A549 (cell line): ENCODE measurements around the gene RGL1. TPM values are rescaled to one million over a fixed set of nuclear protein-coding genes. Genes with fewer than 3 reads are reported as not detected.

Experiments used
- ATAC-seq, 2 experiments: fragments of 200-7000 bp in 1 of 2; fragments of >200 bp in 1 of 2; cut with Nextera tagmentation in 1 of 2; cut with Tn5 transposase in 1 of 2; 3 replicates each; pipeline versions ENCODE4 v1.8.0 to v1.9.1; 2018 to 2020; ENCODE audit warnings: mild to moderate bottlenecking in 1 of 2, moderate library complexity in 1 of 2
- CTCF ChIA-PET: fragments of 300-600 bp; sonication (Branson Sonifier 250); formaldehyde crosslinking; extraction: SDS; loops from one replicate; lab custom pipeline; 2021; ENCODE audit warnings: antibody characterized with exemption, inconsistent platforms; lab: Yijun Ruan, JAX
- POLR2A ChIA-PET: fragments of 350-600 bp; formaldehyde crosslinking; extraction: SDS; loops from one replicate; lab custom pipeline; 2021; ENCODE audit warnings: antibody characterized with exemption, inconsistent platforms; lab: Yijun Ruan, JAX
- DNase-seq, 2 experiments: peaks; one replicate each; pipeline versions ENCODE4 v3.0.0 to v3.0.0-alpha.2; 2011 to 2016; ENCODE audit warnings: low read depth in 1 of 2, low spot score in 1 of 2
- FAIRE-seq: peaks from 2 replicates; lab custom pipeline; 2011; peaks lifted over from hg19 to GRCh38; lab: Jason Lieb, UNC
- H3K27ac ChIP-seq, 2 experiments: fragments of >200 bp; sonication (Bioruptor Twin); formaldehyde crosslinking; 3 replicates each; pipeline ENCODE4 v1.5.1; 2016 to 2017
- H3K4me1 ChIP-seq: fragments of >200 bp; sonication (Bioruptor Twin); formaldehyde crosslinking; 3 replicates; pipeline ENCODE4 v1.6.1; 2016
- H3K4me2 ChIP-seq: fragments of >200 bp; sonication (Bioruptor Twin); formaldehyde crosslinking; 3 replicates; pipeline ENCODE4 v1.6.1; 2016
- H3K4me3 ChIP-seq: fragments of >200 bp; sonication (Bioruptor Twin); formaldehyde crosslinking; 3 replicates; pipeline ENCODE4 v1.5.1; 2016
- H3K9me3 ChIP-seq: fragments of >200 bp; sonication (Bioruptor Twin); formaldehyde crosslinking; 3 replicates; pipeline ENCODE4 v1.6.1; 2016
- CBX8 ChIP-seq: fragments of 200-600 bp; sonication (generic); IDR thresholded peaks from 2 replicates; pipeline ENCODE4 v1.6.1; 2016
- CHD2 ChIP-seq: fragments of 150-350 bp; IDR thresholded peaks from 2 replicates; pipeline ENCODE4 v1.6.1; 2014; ENCODE audit warnings: low read length; ENCODE audit not compliant: partially characterized antibody
- FOSB ChIP-seq: fragments of 250-450 bp; sonication (Bioruptor Pico); IDR thresholded peaks from 2 replicates; pipeline ENCODE4 v1.5.0; 2020; ENCODE audit warnings: mild to moderate bottlenecking, moderate library complexity
- FOXS1 ChIP-seq: fragments of 250-450 bp; sonication (Bioruptor Pico); IDR thresholded peaks from 2 replicates; pipeline ENCODE4 v1.5.0; 2020; ENCODE audit warnings: mild to moderate bottlenecking, moderate library complexity
- HDAC2 ChIP-seq: fragments of 200-600 bp; sonication (generic); IDR thresholded peaks from 2 replicates; pipeline ENCODE4 v1.6.1; 2016
- HOXB5 ChIP-seq: fragments of 250-450 bp; sonication (Bioruptor Pico); IDR thresholded peaks from 2 replicates; pipeline ENCODE4 v1.5.0; 2020; ENCODE audit warnings: mild to moderate bottlenecking, moderate library complexity
- MAFK ChIP-seq: fragments of 450-650 bp; IDR thresholded peaks from 2 replicates; pipeline ENCODE4 v1.6.1; 2014; ENCODE audit not compliant: partially characterized antibody
- NPAS2 ChIP-seq: fragments of 250-450 bp; sonication (Bioruptor Pico); IDR thresholded peaks from 2 replicates; pipeline ENCODE4 v1.8.0; 2022; ENCODE audit warnings: mild to moderate bottlenecking, moderate library complexity, borderline replicate concordance
- NR3C1 ChIP-seq: fragments of >200 bp; sonication (Bioruptor Twin); formaldehyde crosslinking; IDR thresholded peaks from 3 replicates; pipeline ENCODE4 v1.6.1; 2017
- PHF8 ChIP-seq: fragments of 200-600 bp; sonication (generic); IDR thresholded peaks from 2 replicates; pipeline ENCODE4 v1.6.1; 2016; ENCODE audit warnings: low read depth, mild to moderate bottlenecking, antibody characterized with exemption, moderate library complexity, borderline replicate concordance
- POLR2A ChIP-seq: IDR thresholded peaks from 2 replicates; pipeline ENCODE4 v1.6.1; 2012; ENCODE audit warnings: mild to moderate bottlenecking, low read length
- POLR2AphosphoS2 ChIP-seq: conservative IDR thresholded peaks from 2 replicates; pipeline ENCODE4 v1.6.1; 2012; ENCODE audit warnings: low read length, improper control_type of control experiment, inconsistent platforms
- RFX5 ChIP-seq: fragments of 450-650 bp; IDR thresholded peaks from 2 replicates; pipeline ENCODE4 v1.7.1; 2014; ENCODE audit warnings: antibody characterized with exemption, mild to moderate bottlenecking, moderate library complexity
- ZNF302 ChIP-seq: fragments of 250-450 bp; sonication (Bioruptor Pico); IDR thresholded peaks from 2 replicates; pipeline ENCODE4 v1.9.0; 2021; ENCODE audit warnings: inconsistent platforms, mild to moderate bottlenecking, moderate library complexity
- ZSCAN20 ChIP-seq: fragments of 250-450 bp; sonication (Bioruptor Pico); IDR thresholded peaks from 2 replicates; pipeline ENCODE4 v1.8.0; 2022; ENCODE audit warnings: mild to moderate bottlenecking, moderate library complexity
- WGBS: methylation state at CpG from one replicate; pipeline ENCODE4 v1.1.6; 2017; ENCODE audit errors: missing lambda C conversion rate; 5-methylcytosine and 5-hydroxymethylcytosine counted together
- polyA plus RNA-seq, 4 experiments: library from polyadenylated mRNA; depleted of rRNA in 3 of 4; stranded (reverse); fragments of >200 nt; fragmentation: RNase III in 1 of 4; extraction: RNeasy Plus Mini Kit Qiagen cat#74134 plus additional on column Dnase treatment in 1 of 4; gene quantifications; 2 replicates in 3 of 4; 3 replicates in 1 of 4; pipeline ENCODE4 v1.2.3, GENCODE V29; 2011 to 2017
- TF ChIP-seq, protein P1 (sequence below): IDR thresholded peaks from 2 replicates; pipeline ENCODE4 v1.6.1; 2012
- TF ChIP-seq, protein P2 (sequence below): fragments of >200 bp; sonication (Bioruptor Twin); formaldehyde crosslinking; IDR thresholded peaks from 3 replicates; pipeline ENCODE4 v1.5.1; 2016
- TF ChIP-seq, protein P3 (sequence below): fragments of >200 bp; sonication (Bioruptor Twin); formaldehyde crosslinking; IDR thresholded peaks from 3 replicates; pipeline ENCODE4 v1.6.1; 2016
- TF ChIP-seq, protein P4 (sequence below): fragments of 250-450 bp; sonication (Bioruptor Pico); IDR thresholded peaks from 2 replicates; pipeline ENCODE4 v1.5.0; 2021; ENCODE audit warnings: mild to moderate bottlenecking, moderate library complexity, borderline replicate concordance
- TF ChIP-seq, protein P5 (sequence below): IDR thresholded peaks from 2 replicates; pipeline ENCODE4 v1.6.1; 2012

Gene RGL1
- polyA plus RNA-seq, 2 of the 4 experiments (the other 2 are of a cell fraction) = 1.0 to 3.8 TPM

DNA sequence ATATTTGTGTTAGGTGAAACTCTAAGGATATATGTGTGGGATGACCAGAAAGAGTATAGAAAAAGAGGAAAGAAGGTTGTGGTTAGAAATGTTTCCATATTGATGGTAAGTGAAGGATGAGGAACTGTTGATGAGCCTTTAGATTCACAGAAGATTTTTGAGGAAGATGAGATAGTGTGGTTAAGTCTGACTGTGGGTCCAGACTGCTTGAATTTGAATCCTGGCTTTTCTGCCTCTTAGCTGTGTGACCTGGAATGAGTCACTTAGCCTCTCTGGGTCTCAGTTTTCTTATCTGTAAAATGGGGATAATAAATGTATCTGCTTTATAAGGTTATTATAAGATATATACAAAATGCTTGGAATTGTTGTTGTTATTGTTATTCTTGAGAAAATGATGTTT is 27.5 kb downstream of the RGL1 start:
- POLR2A ChIA-PET = no interaction called here
- TF ChIP-seq ZSCAN20 (no peak), POLR2A (no peak), CHD2 (no peak), NR3C1 (no peak)
- TF ChIP-seq, protein P1, sequence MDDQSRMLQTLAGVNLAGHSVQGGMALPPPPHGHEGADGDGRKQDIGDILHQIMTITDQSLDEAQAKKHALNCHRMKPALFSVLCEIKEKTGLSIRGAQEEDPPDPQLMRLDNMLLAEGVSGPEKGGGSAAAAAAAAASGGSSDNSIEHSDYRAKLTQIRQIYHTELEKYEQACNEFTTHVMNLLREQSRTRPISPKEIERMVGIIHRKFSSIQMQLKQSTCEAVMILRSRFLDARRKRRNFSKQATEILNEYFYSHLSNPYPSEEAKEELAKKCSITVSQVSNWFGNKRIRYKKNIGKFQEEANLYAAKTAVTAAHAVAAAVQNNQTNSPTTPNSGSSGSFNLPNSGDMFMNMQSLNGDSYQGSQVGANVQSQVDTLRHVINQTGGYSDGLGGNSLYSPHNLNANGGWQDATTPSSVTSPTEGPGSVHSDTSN = no peak

DNA sequence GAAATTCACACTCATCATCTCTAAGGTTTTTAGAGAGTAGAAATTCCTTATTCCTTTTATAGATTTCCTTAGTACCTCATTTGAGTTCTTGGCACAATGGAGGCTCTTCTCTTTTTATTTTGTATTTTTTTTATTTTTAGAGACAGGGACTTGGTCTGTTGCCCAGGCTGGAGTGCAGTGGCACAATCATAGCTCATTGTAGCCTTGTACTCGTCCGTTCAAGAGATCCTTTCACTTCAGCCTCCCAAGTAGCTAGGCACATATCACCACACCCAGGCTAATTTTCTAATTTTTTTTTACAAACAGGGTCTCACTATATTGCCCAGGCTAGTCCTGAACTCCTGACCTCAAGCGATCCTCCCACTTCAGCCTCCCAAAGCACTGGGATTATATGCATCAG is 29.6 kb downstream of the RGL1 start:
- H3K9me3 ChIP-seq = no peaks in the 10 kb centered on the region
- FAIRE-seq = no peak
- 84% methylated on average over 3 of the region's 3 CpGs for WGBS
- DNase-seq = no peak
- no peak for ATAC-seq
- no peak for TF ChIP-seq POLR2AphosphoS2
- no peak for TF ChIP-seq ZNF302 (CRISPR knock-in tag)
- TF ChIP-seq, protein P2, sequence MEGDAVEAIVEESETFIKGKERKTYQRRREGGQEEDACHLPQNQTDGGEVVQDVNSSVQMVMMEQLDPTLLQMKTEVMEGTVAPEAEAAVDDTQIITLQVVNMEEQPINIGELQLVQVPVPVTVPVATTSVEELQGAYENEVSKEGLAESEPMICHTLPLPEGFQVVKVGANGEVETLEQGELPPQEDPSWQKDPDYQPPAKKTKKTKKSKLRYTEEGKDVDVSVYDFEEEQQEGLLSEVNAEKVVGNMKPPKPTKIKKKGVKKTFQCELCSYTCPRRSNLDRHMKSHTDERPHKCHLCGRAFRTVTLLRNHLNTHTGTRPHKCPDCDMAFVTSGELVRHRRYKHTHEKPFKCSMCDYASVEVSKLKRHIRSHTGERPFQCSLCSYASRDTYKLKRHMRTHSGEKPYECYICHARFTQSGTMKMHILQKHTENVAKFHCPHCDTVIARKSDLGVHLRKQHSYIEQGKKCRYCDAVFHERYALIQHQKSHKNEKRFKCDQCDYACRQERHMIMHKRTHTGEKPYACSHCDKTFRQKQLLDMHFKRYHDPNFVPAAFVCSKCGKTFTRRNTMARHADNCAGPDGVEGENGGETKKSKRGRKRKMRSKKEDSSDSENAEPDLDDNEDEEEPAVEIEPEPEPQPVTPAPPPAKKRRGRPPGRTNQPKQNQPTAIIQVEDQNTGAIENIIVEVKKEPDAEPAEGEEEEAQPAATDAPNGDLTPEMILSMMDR = no peak
- TF ChIP-seq HOXB5 (CRISPR knock-in tag) = no peak
- TF ChIP-seq, protein P3, sequence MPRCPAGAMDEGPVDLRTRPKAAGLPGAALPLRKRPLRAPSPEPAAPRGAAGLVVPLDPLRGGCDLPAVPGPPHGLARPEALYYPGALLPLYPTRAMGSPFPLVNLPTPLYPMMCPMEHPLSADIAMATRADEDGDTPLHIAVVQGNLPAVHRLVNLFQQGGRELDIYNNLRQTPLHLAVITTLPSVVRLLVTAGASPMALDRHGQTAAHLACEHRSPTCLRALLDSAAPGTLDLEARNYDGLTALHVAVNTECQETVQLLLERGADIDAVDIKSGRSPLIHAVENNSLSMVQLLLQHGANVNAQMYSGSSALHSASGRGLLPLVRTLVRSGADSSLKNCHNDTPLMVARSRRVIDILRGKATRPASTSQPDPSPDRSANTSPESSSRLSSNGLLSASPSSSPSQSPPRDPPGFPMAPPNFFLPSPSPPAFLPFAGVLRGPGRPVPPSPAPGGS = no peak
- TF ChIP-seq, protein P1 = no peak
- no peak for TF ChIP-seq NPAS2 (CRISPR knock-in tag)
- TF ChIP-seq FOSB (CRISPR knock-in tag) = no peak
- TF ChIP-seq, protein P4, sequence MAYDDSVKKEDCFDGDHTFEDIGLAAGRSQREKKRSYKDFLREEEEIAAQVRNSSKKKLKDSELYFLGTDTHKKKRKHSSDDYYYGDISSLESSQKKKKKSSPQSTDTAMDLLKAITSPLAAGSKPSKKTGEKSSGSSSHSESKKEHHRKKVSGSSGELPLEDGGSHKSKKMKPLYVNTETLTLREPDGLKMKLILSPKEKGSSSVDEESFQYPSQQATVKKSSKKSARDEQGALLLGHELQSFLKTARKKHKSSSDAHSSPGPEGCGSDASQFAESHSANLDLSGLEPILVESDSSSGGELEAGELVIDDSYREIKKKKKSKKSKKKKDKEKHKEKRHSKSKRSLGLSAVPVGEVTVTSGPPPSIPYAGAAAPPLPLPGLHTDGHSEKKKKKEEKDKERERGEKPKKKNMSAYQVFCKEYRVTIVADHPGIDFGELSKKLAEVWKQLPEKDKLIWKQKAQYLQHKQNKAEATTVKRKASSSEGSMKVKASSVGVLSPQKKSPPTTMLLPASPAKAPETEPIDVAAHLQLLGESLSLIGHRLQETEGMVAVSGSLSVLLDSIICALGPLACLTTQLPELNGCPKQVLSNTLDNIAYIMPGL (CRISPR knock-in tag) = no peak
- TF ChIP-seq MAFK = no peak
- no peak for TF ChIP-seq CBX8
- TF ChIP-seq, protein P5, sequence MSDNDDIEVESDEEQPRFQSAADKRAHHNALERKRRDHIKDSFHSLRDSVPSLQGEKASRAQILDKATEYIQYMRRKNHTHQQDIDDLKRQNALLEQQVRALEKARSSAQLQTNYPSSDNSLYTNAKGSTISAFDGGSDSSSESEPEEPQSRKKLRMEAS = no peak
- TF ChIP-seq HDAC2 = no peak
- TF ChIP-seq RFX5 = no peak
- TF ChIP-seq PHF8 = no peak
- TF ChIP-seq FOXS1 = no peak
- ChIA-PET CTCF (interaction anchor here (0.8 kb wide), 1 partner anchor 55 kb away, joined by 3 read pairs; no protein-coding TSS in a partner anchor), POLR2A (no interaction called here)
- no peak overlapping the region for H3K27ac ChIP-seq
- H3K4me2 ChIP-seq = no peak overlapping the region
- no peaks in the 10 kb centered on the region for H3K4me1 ChIP-seq
- no peak overlapping the region for H3K4me3 ChIP-seq

More for the DNA sequence above, 27.5 kb downstream of the RGL1 start:
- Histone ChIP-seq H3K4me2 (no peak overlapping the region), H3K4me3 (no peak overlapping the region), H3K4me1 (peaks cover 9% of the 10 kb centered on the region; the same call in 2 of the 3 replicates), H3K27ac (no peak overlapping the region), H3K9me3 (no peaks in the 10 kb centered on the region)
- CTCF ChIA-PET = no interaction called here
- ATAC-seq = no peak
- DNase-seq = no peak
- no peak for FAIRE-seq
